HG02884 (cell line): Measurements from ENCODE around the gene CHMP4B.

Experiments
- ATAC-seq: cut with Tn5 transposase; IDR thresholded peaks from one replicate; pipeline ENCODE4 v1.9.1; 2021; ENCODE audit warnings: mild to moderate bottlenecking, moderate library complexity; ENCODE audit not compliant: unreplicated experiment

The CHMP4B gene

GRCh38 chr20:33837096-33837830 lies 26.1 kb downstream of the CHMP4B start:
- ATAC-seq: no peak

DNA sequence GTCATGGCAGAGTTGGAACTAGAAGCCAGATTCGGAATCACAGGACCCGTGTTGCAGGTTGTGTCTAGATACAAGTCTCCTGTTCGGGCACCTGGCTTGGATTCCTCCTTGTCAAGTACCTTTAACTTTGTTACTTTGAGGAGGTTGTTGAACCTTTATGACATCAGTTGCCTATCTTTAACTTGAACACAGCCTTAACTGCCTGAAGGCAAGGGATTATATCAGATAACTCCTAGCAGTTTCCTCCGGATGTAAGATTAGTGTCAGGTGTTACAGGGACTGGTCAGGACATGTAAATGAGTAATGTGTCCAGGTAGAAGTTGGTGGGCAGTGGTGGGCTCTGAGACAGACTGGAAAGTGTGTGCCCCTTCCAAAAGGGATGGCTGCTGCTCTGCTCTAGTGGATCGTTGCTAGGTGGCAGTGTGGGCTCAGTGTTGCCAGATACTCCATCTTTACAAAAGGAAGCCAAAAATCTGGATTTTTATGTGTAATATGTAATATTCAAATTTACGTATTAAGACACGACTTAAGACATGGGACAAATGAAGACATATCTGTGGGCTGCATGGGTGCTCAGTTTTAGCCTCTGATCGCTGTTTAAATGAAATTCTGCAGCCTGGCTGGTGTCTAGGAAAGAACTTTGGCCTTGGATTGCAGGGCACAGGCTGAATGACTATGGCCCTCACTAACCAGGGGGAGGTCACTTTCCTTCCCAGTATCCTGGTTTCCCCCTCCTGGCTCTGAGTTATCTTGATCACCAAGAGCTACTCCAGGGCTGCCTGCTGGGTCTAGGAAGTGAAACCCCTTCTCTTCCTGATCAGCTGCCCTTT lies 27.1 kb downstream of the CHMP4B start:
- ATAC-seq: no peak

- ATAC-seq: no peak
Observed at GRCh38 chr20:33839591-33839990, 28.4 kb downstream of the CHMP4B start.

DNA sequence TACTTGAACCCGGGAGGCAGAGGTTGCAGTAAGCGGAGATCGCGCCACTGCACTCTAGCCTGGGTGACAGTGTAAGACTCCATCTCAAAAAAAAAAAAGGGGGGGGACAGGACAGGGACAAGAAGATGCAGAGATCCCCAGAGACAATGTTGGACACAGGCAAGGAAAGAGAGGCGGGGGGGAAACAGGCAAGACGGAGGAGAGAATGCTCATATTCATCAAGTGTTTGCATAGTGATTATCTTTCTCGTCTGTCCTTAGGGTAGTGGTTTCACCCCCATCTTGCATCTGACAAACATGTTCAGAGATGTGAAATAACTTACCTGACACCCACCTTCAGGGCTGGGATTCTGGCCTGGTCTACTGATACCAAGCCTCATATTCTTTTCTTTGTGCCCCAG lies 29.0 kb downstream of the CHMP4B start:
- ATAC-seq: no peak

GRCh38 chr20:33840759-33841435 lies 29.7 kb downstream of the CHMP4B start:
- no peak for ATAC-seq

- ATAC-seq: no peak
Observed at GRCh38 chr20:33841436-33841799, 30.3 kb downstream of the CHMP4B start.

- no peak for ATAC-seq
Observed at GRCh38 chr20:33842346-33842745, 31.2 kb downstream of the CHMP4B start.

- no peak for ATAC-seq
Observed at GRCh38 chr20:33843050-33843449, 31.9 kb downstream of the CHMP4B start.

GRCh38 chr20:33843854-33844253 lies 32.7 kb downstream of the CHMP4B start:
- ATAC-seq: no peak

DNA sequence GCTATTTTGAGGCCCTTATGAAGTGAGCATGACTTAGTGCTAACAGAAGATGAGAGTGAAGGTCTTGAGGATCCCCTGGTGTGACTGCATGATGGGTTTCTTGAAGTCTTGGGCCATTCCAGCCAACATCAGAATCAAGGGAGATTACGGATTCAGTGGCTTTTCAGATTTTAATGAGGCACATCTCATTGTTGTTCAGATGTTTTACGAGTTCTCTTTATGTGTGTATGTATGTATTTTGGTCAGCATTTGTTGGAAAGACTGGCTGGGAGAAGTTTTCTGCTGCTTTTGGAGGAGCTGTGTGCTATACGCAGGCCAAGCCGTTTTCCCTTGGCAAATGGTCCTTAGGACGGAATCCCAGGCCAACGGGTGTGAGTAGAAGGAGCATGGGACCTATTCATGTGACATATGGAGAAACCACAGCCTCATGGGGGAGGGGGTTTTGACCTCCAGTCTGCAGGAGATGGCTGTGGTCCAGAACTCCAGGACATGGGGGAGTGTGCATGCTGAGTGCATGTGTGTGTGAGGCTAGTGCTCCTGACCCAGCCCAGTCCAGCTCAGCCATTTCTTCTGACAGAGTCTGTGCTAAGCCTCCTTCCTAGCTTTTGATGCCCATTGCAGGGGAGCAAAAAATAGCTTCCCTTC lies 35.3 kb downstream of the CHMP4B start:
- no peak for ATAC-seq

GRCh38 chr20:33847006-33847405 lies 35.9 kb downstream of the CHMP4B start:
- no peak for ATAC-seq

DNA sequence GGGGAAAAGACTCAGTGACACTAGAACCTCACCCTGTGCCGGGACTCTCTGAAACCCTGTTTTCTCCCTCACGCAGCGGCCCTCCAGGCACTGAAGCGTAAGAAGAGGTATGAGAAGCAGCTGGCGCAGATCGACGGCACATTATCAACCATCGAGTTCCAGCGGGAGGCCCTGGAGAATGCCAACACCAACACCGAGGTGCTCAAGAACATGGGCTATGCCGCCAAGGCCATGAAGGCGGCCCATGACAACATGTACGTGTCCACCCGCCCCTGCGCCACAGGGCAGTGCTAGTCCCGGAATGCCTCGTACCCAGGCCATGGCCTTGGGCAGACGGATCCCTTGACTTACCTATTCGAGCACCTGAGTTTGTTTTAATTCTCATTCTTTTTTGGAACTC lies 37.2 kb downstream of the CHMP4B start:
- no peak for ATAC-seq

DNA sequence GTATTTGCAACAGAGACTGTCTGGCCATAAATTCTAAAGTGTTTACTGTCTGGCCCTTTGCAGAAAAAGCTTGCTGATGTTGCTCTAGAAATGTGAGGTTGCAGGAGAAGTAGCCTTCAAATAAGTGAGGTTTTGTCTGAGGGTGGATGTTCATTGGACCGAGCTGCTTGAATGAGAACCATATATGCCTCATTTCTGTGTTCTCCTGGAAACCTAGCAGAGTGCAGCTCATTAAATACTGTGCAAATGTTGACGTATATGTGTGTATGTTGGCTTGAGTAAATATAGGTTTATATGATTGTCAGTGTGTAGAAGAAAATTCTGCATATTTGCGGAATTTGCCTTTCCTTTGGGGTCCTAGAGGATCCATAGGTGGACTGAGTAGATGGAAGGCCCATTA lies 39.0 kb downstream of the CHMP4B start:
- ATAC-seq: no peak

- no peak for ATAC-seq
Observed at GRCh38 chr20:33851842-33852466, 40.8 kb downstream of the CHMP4B start.

DNA sequence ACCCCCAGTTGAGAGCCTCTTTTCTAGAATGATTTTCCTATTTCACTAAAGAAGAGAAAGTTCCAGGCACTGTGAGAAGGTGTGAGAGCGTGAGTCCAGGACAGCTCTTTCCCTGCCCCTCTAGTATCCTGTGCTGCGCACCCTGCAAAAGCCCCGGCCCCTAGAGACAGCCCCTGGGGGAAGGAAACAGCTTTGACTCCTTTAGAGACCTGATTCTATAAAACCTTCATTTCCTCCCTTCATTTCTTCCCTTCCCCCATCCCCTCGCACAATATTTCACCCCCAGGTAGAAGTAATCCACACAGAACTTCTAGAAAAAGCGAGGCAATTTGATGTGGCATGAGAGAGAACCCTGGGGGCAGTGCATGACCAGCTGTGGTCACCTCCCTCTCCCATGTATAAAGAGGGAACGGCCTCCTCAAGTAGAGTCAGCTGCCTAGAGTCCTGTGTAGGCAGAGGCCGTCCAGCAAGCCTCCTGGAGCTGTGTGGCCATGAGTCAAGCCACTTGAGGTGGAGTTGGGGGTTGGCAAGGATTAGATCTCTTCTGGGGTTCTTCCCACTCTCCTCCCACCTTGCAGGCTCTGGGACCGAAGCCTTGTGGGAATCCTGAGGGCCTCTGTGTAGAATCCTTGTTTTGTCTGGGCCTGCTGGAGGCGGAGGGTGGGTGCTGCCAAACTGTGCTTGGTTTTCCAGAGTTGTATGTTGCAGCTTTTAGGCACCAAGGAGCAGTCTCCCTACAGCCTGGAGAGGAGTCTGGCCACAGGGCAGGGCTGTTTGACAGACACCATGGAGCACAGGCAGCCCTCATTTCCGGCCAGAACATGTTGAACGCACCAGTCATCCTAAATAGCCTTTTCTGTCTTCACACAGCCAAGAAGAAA lies 41.7 kb downstream of the CHMP4B start:
- no peak for ATAC-seq

- ATAC-seq: no peak
Observed at GRCh38 chr20:33853507-33853813, 42.3 kb downstream of the CHMP4B start.

- ATAC-seq: no peak
Observed at GRCh38 chr20:33857722-33858563, 46.8 kb downstream of the CHMP4B start.

- no peak for ATAC-seq
Observed at GRCh38 chr20:33858666-33859065, 47.5 kb downstream of the CHMP4B start.

GRCh38 chr20:33859157-33859695 lies 48.1 kb downstream of the CHMP4B start:
- no peak for ATAC-seq
